ENCODE data around the gene MAMDC4. TPM values are rescaled to one million over a fixed set of nuclear protein-coding genes. Genes with fewer than 3 reads are reported as not detected.
A peak's percentile ranks its signal among the peaks of the same experiment; 100 is the strongest.

The MAMDC4 gene
- polyA plus RNA-seq, 1 experiment, result 0.63 TPM

DNA sequence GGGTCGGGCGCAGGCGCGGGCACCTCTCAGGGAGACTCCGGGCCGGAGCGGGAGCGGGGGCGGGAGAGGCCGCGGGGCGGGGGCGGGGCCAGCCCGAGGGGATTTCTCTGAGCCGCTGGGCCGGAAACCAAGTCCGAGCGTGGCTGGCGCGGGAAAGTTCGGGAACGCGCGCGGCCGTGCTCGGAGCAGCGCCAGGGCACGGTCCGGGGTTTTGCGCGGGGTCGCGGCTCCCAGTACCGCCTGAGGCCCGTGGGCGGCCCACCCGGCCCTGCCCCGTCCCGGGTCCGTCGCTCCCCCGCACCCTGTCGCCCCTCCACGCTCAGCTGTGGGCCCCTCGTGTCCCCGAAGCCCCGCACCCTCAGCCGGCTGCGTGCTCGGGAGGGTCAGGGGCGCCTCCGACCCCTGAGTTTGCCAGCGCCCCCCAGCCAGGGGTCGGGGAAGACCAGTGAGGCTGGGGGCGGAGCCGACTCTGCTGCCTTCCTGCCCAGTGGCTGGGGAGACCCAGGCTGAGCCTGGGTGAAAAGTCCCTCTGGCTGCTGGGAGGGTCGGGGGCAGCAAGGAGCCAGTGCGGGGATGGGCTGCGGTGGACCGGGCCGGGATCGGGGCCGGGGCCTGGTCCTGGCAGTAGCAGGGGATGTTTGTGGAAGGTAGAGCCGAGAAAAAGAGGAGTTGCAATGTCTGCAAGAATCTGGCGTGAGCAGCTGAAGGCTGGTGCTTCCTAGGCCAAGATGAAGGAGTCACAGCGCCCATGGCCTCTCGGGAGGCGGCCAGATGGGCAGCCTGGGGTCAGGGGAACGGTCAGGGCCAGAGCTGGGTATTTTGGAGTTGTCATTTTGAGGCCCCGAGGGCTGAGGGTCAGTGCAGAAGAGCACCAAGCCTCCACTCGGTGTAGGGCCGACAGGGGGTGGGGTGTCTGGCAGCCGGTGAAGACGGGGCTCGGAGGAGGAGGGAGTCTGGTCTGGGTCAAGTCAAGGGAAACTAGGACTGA lies 34.8 kb downstream of the MAMDC4 start:
- TF ChIP-seq, protein P1, sequence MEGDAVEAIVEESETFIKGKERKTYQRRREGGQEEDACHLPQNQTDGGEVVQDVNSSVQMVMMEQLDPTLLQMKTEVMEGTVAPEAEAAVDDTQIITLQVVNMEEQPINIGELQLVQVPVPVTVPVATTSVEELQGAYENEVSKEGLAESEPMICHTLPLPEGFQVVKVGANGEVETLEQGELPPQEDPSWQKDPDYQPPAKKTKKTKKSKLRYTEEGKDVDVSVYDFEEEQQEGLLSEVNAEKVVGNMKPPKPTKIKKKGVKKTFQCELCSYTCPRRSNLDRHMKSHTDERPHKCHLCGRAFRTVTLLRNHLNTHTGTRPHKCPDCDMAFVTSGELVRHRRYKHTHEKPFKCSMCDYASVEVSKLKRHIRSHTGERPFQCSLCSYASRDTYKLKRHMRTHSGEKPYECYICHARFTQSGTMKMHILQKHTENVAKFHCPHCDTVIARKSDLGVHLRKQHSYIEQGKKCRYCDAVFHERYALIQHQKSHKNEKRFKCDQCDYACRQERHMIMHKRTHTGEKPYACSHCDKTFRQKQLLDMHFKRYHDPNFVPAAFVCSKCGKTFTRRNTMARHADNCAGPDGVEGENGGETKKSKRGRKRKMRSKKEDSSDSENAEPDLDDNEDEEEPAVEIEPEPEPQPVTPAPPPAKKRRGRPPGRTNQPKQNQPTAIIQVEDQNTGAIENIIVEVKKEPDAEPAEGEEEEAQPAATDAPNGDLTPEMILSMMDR (IDR thresholded peaks at IDR 0.05; ENCODE audit: low read depth, low read length), result no peak
- Histone ChIP-seq H3K27ac (ENCODE audit: low read depth, low read length) (no peak overlapping the region), H3K27me3 (ENCODE audit: control insufficient read depth, insufficient read depth, low read length) (no peaks in the 10 kb centered on the region), H3K4me3 (ENCODE audit: low read depth, low read length) (peak overlapping the region; percentile 70), H3K9me3 (ENCODE audit: control insufficient read depth, insufficient read depth, low read length) (no peaks in the 10 kb centered on the region; the same call in 1 of the 2 replicates)
- DNase-seq (ENCODE audit: low read depth, low spot score), result no peak
- ChIA-PET CTCF (interaction anchor here (0.7 kb wide), 1 partner anchor 58 kb away, joined by 3 read pairs; the partner anchor contains the start of gene FBXW5), POLR2A (interaction anchor here (0.6 to 0.9 kb wide), 2 partner anchors 21 to 160 kb away, joined by 3 to 5 read pairs; partner anchors contain the start of gene EDF1)

GRCh38 chr9:136888454-136888853 lies 36.3 kb downstream of the MAMDC4 start:
- ChIA-PET CTCF (no interaction called here), POLR2A (no interaction called here)
- no peak overlapping the region for H3K4me3 ChIP-seq (ENCODE audit: low read depth, low read length)
- H3K9me3 ChIP-seq (ENCODE audit: control insufficient read depth, insufficient read depth, low read length), result no peaks in the 10 kb centered on the region; the same call in 1 of the 2 replicates
- H3K27me3 ChIP-seq (ENCODE audit: control insufficient read depth, insufficient read depth, low read length), result no peaks in the 10 kb centered on the region
- TF ChIP-seq, protein P1 (IDR thresholded peaks at IDR 0.05; ENCODE audit: low read depth, low read length), result no peak
- no peak overlapping the region for H3K27ac ChIP-seq (ENCODE audit: low read depth, low read length)
- DNase-seq (ENCODE audit: low read depth, low spot score), result no peak

DNA sequence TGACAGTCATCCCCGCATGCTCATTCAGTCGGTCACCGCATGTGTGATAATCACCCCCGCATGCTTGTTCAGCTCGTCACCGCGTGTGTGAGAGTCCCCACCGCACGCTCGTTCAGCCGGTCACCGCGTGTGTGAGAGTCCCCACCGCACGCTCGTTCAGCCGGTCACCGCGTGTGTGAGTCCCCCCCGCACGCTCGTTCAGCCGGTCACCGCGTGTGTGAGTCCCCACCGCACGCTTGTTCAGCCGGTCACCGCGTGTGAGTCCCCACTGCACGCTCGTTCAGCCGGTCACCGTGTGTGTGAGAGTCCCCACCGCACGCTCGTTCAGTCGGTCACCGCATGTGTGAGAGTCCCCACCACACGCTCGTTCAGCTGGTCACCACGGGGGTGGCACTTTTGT lies 37.7 kb downstream of the MAMDC4 start:
- TF ChIP-seq, protein P1 (IDR thresholded peaks at IDR 0.05; ENCODE audit: low read depth, low read length), result no peak
- Histone ChIP-seq H3K27me3 (ENCODE audit: control insufficient read depth, insufficient read depth, low read length) (no peaks in the 10 kb centered on the region), H3K9me3 (ENCODE audit: control insufficient read depth, insufficient read depth, low read length) (no peaks in the 10 kb centered on the region; the same call in 1 of the 2 replicates), H3K4me3 (ENCODE audit: low read depth, low read length) (no peak overlapping the region), H3K27ac (ENCODE audit: low read depth, low read length) (no peak overlapping the region)
- CTCF ChIA-PET, result interaction anchor here (0.5 kb wide), 1 partner anchor 49 kb away, joined by 4 read pairs; no protein-coding TSS in a partner anchor
- POLR2A ChIA-PET, result no interaction called here
- no peak for DNase-seq (ENCODE audit: low read depth, low spot score)

GRCh38 chr9:136890661-136891060 lies 38.5 kb downstream of the MAMDC4 start:
- Histone ChIP-seq H3K4me3 (ENCODE audit: low read depth, low read length) (no peak overlapping the region), H3K27ac (ENCODE audit: low read depth, low read length) (no peak overlapping the region), H3K9me3 (ENCODE audit: control insufficient read depth, insufficient read depth, low read length) (no peaks in the 10 kb centered on the region; the same call in 1 of the 2 replicates), H3K27me3 (ENCODE audit: control insufficient read depth, insufficient read depth, low read length) (no peaks in the 10 kb centered on the region)
- no peak for DNase-seq (ENCODE audit: low read depth, low spot score)
- ChIA-PET CTCF (no interaction called here), POLR2A (no interaction called here)
- TF ChIP-seq, protein P1 (IDR thresholded peaks at IDR 0.05; ENCODE audit: low read depth, low read length), result no peak

DNA sequence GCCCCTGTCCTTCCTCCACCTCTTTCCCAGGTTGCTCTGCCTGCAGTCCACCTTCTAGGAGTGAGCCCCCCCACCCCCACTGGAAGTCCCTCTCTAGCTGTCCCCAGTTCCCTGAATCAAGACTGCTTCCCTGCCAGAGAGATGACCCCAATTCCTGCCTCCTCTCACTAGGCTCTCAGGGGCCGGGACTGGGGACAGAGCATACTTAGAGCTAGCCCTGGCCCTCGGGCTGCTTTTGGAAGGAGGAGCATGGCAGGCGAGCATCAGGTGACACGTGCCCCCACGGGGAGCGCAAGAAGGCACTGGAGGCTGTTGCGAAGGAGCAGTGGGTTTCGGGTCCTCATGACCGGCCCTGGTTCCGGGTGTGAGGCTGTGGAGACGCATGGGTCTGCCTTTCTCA lies 43.9 kb downstream of the MAMDC4 start:
- no peak for DNase-seq (ENCODE audit: low read depth, low spot score)
- CTCF ChIA-PET, result no interaction called here
- TF ChIP-seq, protein P1 (IDR thresholded peaks at IDR 0.05; ENCODE audit: low read depth, low read length), result no peak
- H3K27ac ChIP-seq (ENCODE audit: low read depth, low read length), result no peak overlapping the region
- no peak overlapping the region for H3K4me3 ChIP-seq (ENCODE audit: low read depth, low read length)
- H3K9me3 ChIP-seq (ENCODE audit: control insufficient read depth, insufficient read depth, low read length), result no peaks in the 10 kb centered on the region
- POLR2A ChIA-PET, result no interaction called here
- no peaks in the 10 kb centered on the region for H3K27me3 ChIP-seq (ENCODE audit: control insufficient read depth, insufficient read depth, low read length)
